IMR-90 (cell line): ENCODE results near the gene GLP2R. TPM values are rescaled to one million over a fixed set of nuclear protein-coding genes. Genes with fewer than 3 reads are reported as not detected.
A peak's percentile ranks its signal among the peaks of the same experiment; 100 is the strongest.

Experiments used
- ATAC-seq: fragments of 200-7000 bp; cut with Tn5 transposase; 2 replicates; pipeline ENCODE4 v1.9.1; 2020; ENCODE audit warnings: low read depth, mild to moderate bottlenecking, moderate library complexity
- Bru-seq: library from RNA; stranded (reverse); fragments of 400-500 nt; gene quantifications from one replicate; lab custom pipeline; 2021; lab: Mats Ljungman, UMichigan
- BruChase-seq, 2 experiments: library from RNA; stranded (reverse); fragments of 400-500 nt; gene quantifications; one replicate each; lab custom pipeline; 2021; lab: Mats Ljungman, UMichigan
- BruUV-seq: library from RNA; stranded (reverse); fragments of 400-500 nt; replicated peaks from 2 replicates; lab custom pipeline; 2021; lab: Mats Ljungman, UMichigan
- CTCF ChIA-PET: fragments of 300-600 bp; formaldehyde crosslinking; extraction: SDS; loops from one replicate; lab custom pipeline; 2021; ENCODE audit warnings: antibody characterized with exemption; lab: Yijun Ruan, JAX
- POLR2A ChIA-PET: fragments of 300-600 bp; sonication (Branson Sonifier 250); formaldehyde crosslinking; loops from one replicate; lab custom pipeline; 2022; ENCODE audit warnings: antibody characterized with exemption; ENCODE audit not compliant: unreplicated experiment; lab: Charles Lee
- DNase-seq: peaks from one replicate; pipeline ENCODE4 v3.0.0; 2013
- H2AFZ ChIP-seq: replicated peaks from 2 replicates; pipeline ENCODE3; 2013; ENCODE audit warnings: low read length, mild to moderate bottlenecking; ENCODE audit not compliant: poor library complexity
- H2AK5ac ChIP-seq: 2 replicates; pipeline ENCODE4 v1.6.1; 2013; ENCODE audit warnings: low read depth, low read length, inconsistent platforms
- H2AK9ac ChIP-seq: replicated peaks from 2 replicates; pipeline ENCODE3; 2013; ENCODE audit warnings: mild to moderate bottlenecking, low read depth, low read length, moderate library complexity; ENCODE audit not compliant: poor library complexity
- H2BK120ac ChIP-seq: 2 replicates; pipeline ENCODE4 v1.6.1; 2013; ENCODE audit warnings: low read depth, low read length, inconsistent platforms
- H2BK15ac ChIP-seq: 3 replicates; pipeline ENCODE4 v1.6.1; 2013; ENCODE audit warnings: low read depth, low read length, inconsistent platforms
- H2BK20ac ChIP-seq: 2 replicates; pipeline ENCODE4 v1.6.1; 2013; ENCODE audit warnings: low read depth, mild to moderate bottlenecking, inconsistent platforms, low read length, moderate library complexity
- H2BK5ac ChIP-seq: 2 replicates; pipeline ENCODE4 v1.6.1; 2013; ENCODE audit warnings: mild to moderate bottlenecking, low read depth, low read length, inconsistent platforms; ENCODE audit not compliant: poor library complexity, severe bottlenecking
- H3K14ac ChIP-seq: replicated peaks from 2 replicates; pipeline ENCODE4 v1.6.1; 2013; ENCODE audit warnings: low read depth, low read length, inconsistent platforms
- H3K18ac ChIP-seq: 2 replicates; pipeline ENCODE4 v1.6.1; 2013; ENCODE audit warnings: low read depth, low read length, control low read depth
- H3K23ac ChIP-seq: 2 replicates; pipeline ENCODE4 v1.6.1; 2013; ENCODE audit warnings: low read depth, low read length, inconsistent platforms
- H3K27ac ChIP-seq: 2 replicates; pipeline ENCODE4 v1.5.1; 2013; ENCODE audit warnings: mild to moderate bottlenecking, control low read depth, low read length; ENCODE audit not compliant: insufficient read depth
- H3K27me3 ChIP-seq: 2 replicates; pipeline ENCODE4 v1.6.1; 2013; ENCODE audit warnings: low read length; ENCODE audit not compliant: control insufficient read depth, insufficient read depth
- H3K36me3 ChIP-seq: 2 replicates; pipeline ENCODE4 v1.6.1; 2013; ENCODE audit warnings: low read length, mixed read lengths; ENCODE audit not compliant: control insufficient read depth, insufficient read depth
- H3K4ac ChIP-seq: 2 replicates; pipeline ENCODE4 v1.6.1; 2013; ENCODE audit warnings: low read depth, low read length, inconsistent platforms
- H3K4me1 ChIP-seq: 2 replicates; pipeline ENCODE4 v1.6.1; 2013; ENCODE audit warnings: low read length, mixed read lengths; ENCODE audit not compliant: control insufficient read depth, insufficient read depth
- H3K4me2 ChIP-seq: 2 replicates; pipeline ENCODE4 v1.6.1; 2013; ENCODE audit warnings: low read depth, mild to moderate bottlenecking, control low read depth, low read length, moderate library complexity
- H3K4me3 ChIP-seq: 2 replicates; pipeline ENCODE4 v1.5.1; 2013; ENCODE audit warnings: low read depth, mild to moderate bottlenecking, control low read depth, low read length, moderate library complexity; ENCODE audit not compliant: insufficient read depth
- H3K56ac ChIP-seq: 2 replicates; pipeline ENCODE4 v1.6.1; 2013; ENCODE audit warnings: low read length, inconsistent platforms; ENCODE audit not compliant: insufficient read depth; ENCODE audit errors: extremely low read depth
- H3K79me1 ChIP-seq, 2 experiments: 2 replicates each; pipeline ENCODE4 v1.6.1; 2013; ENCODE audit warnings: low read length in 2 of 2, inconsistent platforms in 1 of 2, low read depth in 1 of 2
- H3K9ac ChIP-seq: 2 replicates; pipeline ENCODE4 v1.6.1; 2013; ENCODE audit warnings: low read depth, low read length, control low read depth
- H3K9me1 ChIP-seq: 2 replicates; pipeline ENCODE4 v1.6.1; 2013; ENCODE audit warnings: low read length, inconsistent platforms; ENCODE audit not compliant: insufficient read depth
- H3K9me3 ChIP-seq: 2 replicates; pipeline ENCODE4 v1.6.1; 2013; ENCODE audit warnings: low read length; ENCODE audit not compliant: control insufficient read depth, insufficient read depth
- H4K20me1 ChIP-seq: 2 replicates; pipeline ENCODE4 v1.6.1; 2013; ENCODE audit warnings: low read length, inconsistent platforms; ENCODE audit not compliant: insufficient read depth
- H4K5ac ChIP-seq: 2 replicates; pipeline ENCODE4 v1.6.1; 2013; ENCODE audit warnings: mild to moderate bottlenecking, low read depth, low read length, control low read depth
- H4K8ac ChIP-seq, 2 experiments: 2 replicates each; pipeline ENCODE4 v1.6.1; 2013; ENCODE audit warnings: low read depth in 2 of 2, low read length in 2 of 2, control low read depth in 1 of 2, inconsistent platforms in 1 of 2
- H4K91ac ChIP-seq: 2 replicates; pipeline ENCODE4 v1.6.1; 2013; ENCODE audit warnings: low read depth, low read length, inconsistent platforms; ENCODE audit not compliant: insufficient read depth
- BHLHE40 ChIP-seq: fragments of 150-350 bp; IDR thresholded peaks from 2 replicates; pipeline ENCODE4 v1.6.1; 2016; ENCODE audit warnings: mild to moderate bottlenecking, low read depth, low read length
- CEBPB ChIP-seq: IDR thresholded peaks from 2 replicates; pipeline ENCODE4 v1.6.1; 2012; ENCODE audit warnings: low read depth, low read length, improper control_type of control experiment
- CHD1 ChIP-seq: IDR thresholded peaks from 2 replicates; pipeline ENCODE4 v1.6.1; 2012; ENCODE audit warnings: low read depth, low read length, improper control_type of control experiment
- FOS ChIP-seq: fragments of 150-350 bp; IDR thresholded peaks from 2 replicates; pipeline ENCODE4 v1.6.1; 2016; ENCODE audit warnings: low read depth, low read length
- MAZ ChIP-seq: IDR thresholded peaks from 2 replicates; pipeline ENCODE4 v1.6.1; 2012; ENCODE audit warnings: low read depth, mild to moderate bottlenecking, low read length, improper control_type of control experiment, moderate library complexity, borderline replicate concordance
- MXI1 ChIP-seq: IDR thresholded peaks from 2 replicates; pipeline ENCODE4 v1.6.1; 2012; ENCODE audit warnings: low read depth, mild to moderate bottlenecking, low read length, moderate library complexity, borderline replicate concordance
- NFE2L2 ChIP-seq: fragments of 150-350 bp; IDR thresholded peaks from 2 replicates; pipeline ENCODE4 v1.6.1; 2016; ENCODE audit warnings: low read depth, mild to moderate bottlenecking, low read length
- POLR2A ChIP-seq: IDR thresholded peaks from 2 replicates; pipeline ENCODE4 v1.6.1; 2012; ENCODE audit warnings: mild to moderate bottlenecking, low read depth, low read length
- RAD21 ChIP-seq: IDR thresholded peaks from 2 replicates; pipeline ENCODE4 v1.6.1; 2012; ENCODE audit warnings: low read length, improper control_type of control experiment
- RCOR1 ChIP-seq: IDR thresholded peaks from 2 replicates; pipeline ENCODE4 v1.6.1; 2012; ENCODE audit warnings: mild to moderate bottlenecking, low read length, improper control_type of control experiment; ENCODE audit not compliant: insufficient replicate concordance
- RFX5 ChIP-seq: IDR thresholded peaks from 2 replicates; pipeline ENCODE4 v1.8.0; 2012; ENCODE audit warnings: low read depth, mild to moderate bottlenecking, low read length, moderate library complexity
- SMC3 ChIP-seq: fragments of 150-350 bp; IDR thresholded peaks from 2 replicates; pipeline ENCODE4 v1.6.1; 2016; ENCODE audit warnings: low read depth, mild to moderate bottlenecking, antibody characterized with exemption, low read length, moderate library complexity
- WGBS, 2 experiments: methylation state at CpG; one replicate each; pipeline versions ENCODE4 v1.1.5 to v1.1.7; 2013; ENCODE audit warnings: missing lambda C conversion rate in 2 of 2; ENCODE audit not compliant: insufficient read length in 1 of 2; ENCODE audit errors: extremely low coverage in 2 of 2; 5-methylcytosine and 5-hydroxymethylcytosine counted together
- dilution Hi-C: fragments of 300-500 bp; cut with HindIII; formaldehyde crosslinking; loops from one replicate; pipeline ENCODE4 v1.14.3; 2018; ENCODE audit warnings: low sequenced_read_pairs; ENCODE audit not compliant: unreplicated experiment
- in situ Hi-C: fragments of 300-500 bp; cut with MboI; formaldehyde crosslinking; loops from 3 replicates; pipeline ENCODE4 v1.14.3; 2019; ENCODE audit warnings: low sequenced_read_pairs, inconsistent platforms, mixed read lengths
- intact Hi-C: fragments of 100-400 bp; cut with micrococcal nuclease; formaldehyde crosslinking; loops from 2 replicates; pipeline ENCODE4 v1.10.0; 2022
- long read RNA-seq: library from polyadenylated mRNA; unstranded; transcript quantifications from one replicate; pipeline ENCODE4 v2.0.0, GENCODE V29; 2021; ENCODE audit not compliant: unreplicated experiment
- polyA plus RNA-seq, 3 experiments: library from polyadenylated mRNA; depleted of rRNA; stranded (reverse); fragments of >200 nt; gene quantifications; 2 replicates each; pipeline ENCODE4 v1.2.3, GENCODE V29; 2012; ENCODE audit warnings: low replicate concordance in 1 of 3
- total RNA-seq: library from RNA; depleted of rRNA; stranded (reverse); fragments of >200 nt; gene quantifications from 2 replicates; pipeline ENCODE4 v1.2.3, GENCODE V29; 2012; rRNA removed
- TF ChIP-seq, protein P1 (sequence below): fragments of 150-350 bp; IDR thresholded peaks from 2 replicates; pipeline ENCODE4 v1.6.1; 2017; ENCODE audit warnings: mild to moderate bottlenecking, antibody characterized with exemption, low read length, low read depth
- TF ChIP-seq, protein P2 (sequence below): fragments of 150-350 bp; IDR thresholded peaks from 2 replicates; pipeline ENCODE4 v1.6.1; 2016; ENCODE audit warnings: low read depth, mild to moderate bottlenecking, low read length, moderate library complexity, borderline replicate concordance

Gene GLP2R, protein sequence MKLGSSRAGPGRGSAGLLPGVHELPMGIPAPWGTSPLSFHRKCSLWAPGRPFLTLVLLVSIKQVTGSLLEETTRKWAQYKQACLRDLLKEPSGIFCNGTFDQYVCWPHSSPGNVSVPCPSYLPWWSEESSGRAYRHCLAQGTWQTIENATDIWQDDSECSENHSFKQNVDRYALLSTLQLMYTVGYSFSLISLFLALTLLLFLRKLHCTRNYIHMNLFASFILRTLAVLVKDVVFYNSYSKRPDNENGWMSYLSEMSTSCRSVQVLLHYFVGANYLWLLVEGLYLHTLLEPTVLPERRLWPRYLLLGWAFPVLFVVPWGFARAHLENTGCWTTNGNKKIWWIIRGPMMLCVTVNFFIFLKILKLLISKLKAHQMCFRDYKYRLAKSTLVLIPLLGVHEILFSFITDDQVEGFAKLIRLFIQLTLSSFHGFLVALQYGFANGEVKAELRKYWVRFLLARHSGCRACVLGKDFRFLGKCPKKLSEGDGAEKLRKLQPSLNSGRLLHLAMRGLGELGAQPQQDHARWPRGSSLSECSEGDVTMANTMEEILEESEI
- under 0.01 TPM in 1 of 2 replicates, not detected in the other for total RNA-seq
- 0.07 and 0.09 TPM in 2 replicates for polyA plus RNA-seq (2012; rRNA removed)
- 0.02 TPM in 1 of 2 replicates, not detected in the other for polyA plus RNA-seq (2012; cell fraction: cytosol; rRNA removed)
- 0.06 TPM in 1 of 2 replicates, not detected in the other for polyA plus RNA-seq (2012; cell fraction: nucleus; rRNA removed; ENCODE audit: low replicate concordance)
- percentile 9 among the genes with signal in this experiment for Bru-seq, nascent RNA
- BruChase-seq, experiment 1, labeled RNA remaining after a 6-hour chase = percentile 10 among the genes with signal in this experiment
- percentile 11 among the genes with signal in this experiment for BruChase-seq, experiment 2, labeled RNA remaining after a 2-hour chase
- long read RNA-seq = 0 reads

DNA sequence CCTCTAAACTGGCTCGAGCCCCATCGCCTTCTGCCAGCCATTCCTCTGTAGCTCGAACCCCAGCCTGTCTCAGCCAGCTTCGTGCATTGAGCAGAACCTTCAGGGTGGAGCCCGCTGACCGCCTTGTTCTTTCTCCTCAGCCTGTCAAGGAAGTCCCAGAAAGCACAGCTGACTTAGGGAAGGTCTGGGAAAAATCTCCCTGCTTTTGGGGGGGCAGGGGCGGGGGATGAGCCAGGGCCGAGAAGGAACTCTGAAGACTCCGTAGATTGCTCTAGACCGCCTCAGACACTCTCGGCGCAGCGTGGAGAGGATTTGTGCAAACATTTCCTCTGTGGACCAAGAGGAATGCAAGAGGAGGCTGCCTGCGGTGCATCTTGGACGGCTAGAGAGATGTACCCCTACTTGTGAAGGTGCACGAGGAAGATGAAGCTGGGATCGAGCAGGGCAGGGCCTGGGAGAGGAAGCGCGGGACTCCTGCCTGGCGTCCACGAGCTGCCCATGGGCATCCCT is at the start of gene GLP2R:
GLP2R (plus strand) TSS at position 284 of the 510 bp plus-strand sequence; CDS start at position 424, 140 bp downstream.
- no peak within 1 kb of the TSS for H3K4ac ChIP-seq
- no peak within 1 kb of the TSS for H3K56ac ChIP-seq
- no peak within 1 kb of the TSS for H4K8ac ChIP-seq
- no peak within 1 kb of the TSS for H3K4me3 ChIP-seq
- no peaks in the 10 kb centered on the region for H4K20me1 ChIP-seq
- H4K91ac ChIP-seq = no peak within 1 kb of the TSS
- no peaks in the 10 kb centered on the region for H3K9me3 ChIP-seq
- H3K14ac ChIP-seq = no peak within 1 kb of the TSS
- in situ Hi-C loops = no loop called here
- ChIA-PET CTCF (no interaction called here), POLR2A (no interaction called here)
- H3K27me3 ChIP-seq = no peaks in the 10 kb centered on the region
- no peak within 1 kb of the TSS for H3K23ac ChIP-seq
- no TSS peak for BruUV-seq
- no peaks in the 10 kb centered on the region for H3K9me1 ChIP-seq
- H3K27ac ChIP-seq = no peak within 1 kb of the TSS
- intact Hi-C loops = no loop called here
- no peak within 1 kb of the TSS for H2AK5ac ChIP-seq
- H2AK9ac ChIP-seq = no peak within 1 kb of the TSS
- no peaks in the 10 kb centered on the region for H3K36me3 ChIP-seq
- H4K5ac ChIP-seq = no peak within 1 kb of the TSS
- no peak for ATAC-seq
- no peak within 1 kb of the TSS for H2BK120ac ChIP-seq
- H3K79me1 ChIP-seq = no peaks in the 10 kb centered on the region
- no peak within 1 kb of the TSS for H2BK5ac ChIP-seq
- H2BK20ac ChIP-seq = no peak within 1 kb of the TSS
- no peak for DNase-seq
- H2BK15ac ChIP-seq = no peak within 1 kb of the TSS
- WGBS, 2 experiments = 54% methylated on average over 9 of the region's 21 CpGs; no CpG with 5 or more reads in 1 of the 2 experiments
- H2AFZ ChIP-seq = peak within 1 kb of the TSS; percentile 14
- H3K4me2 ChIP-seq = no peak within 1 kb of the TSS
- TF ChIP-seq RFX5 = no peak
- TF ChIP-seq CEBPB = no peak
- TF ChIP-seq SMC3 = no peak
- TF ChIP-seq, protein P1, sequence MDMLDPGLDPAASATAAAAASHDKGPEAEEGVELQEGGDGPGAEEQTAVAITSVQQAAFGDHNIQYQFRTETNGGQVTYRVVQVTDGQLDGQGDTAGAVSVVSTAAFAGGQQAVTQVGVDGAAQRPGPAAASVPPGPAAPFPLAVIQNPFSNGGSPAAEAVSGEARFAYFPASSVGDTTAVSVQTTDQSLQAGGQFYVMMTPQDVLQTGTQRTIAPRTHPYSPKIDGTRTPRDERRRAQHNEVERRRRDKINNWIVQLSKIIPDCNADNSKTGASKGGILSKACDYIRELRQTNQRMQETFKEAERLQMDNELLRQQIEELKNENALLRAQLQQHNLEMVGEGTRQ = no peak
- TF ChIP-seq CHD1 = no peak
- no peak for TF ChIP-seq POLR2A
- TF ChIP-seq MAZ = no peak
- no peak for TF ChIP-seq FOS
- TF ChIP-seq BHLHE40 = no peak
- no peak for TF ChIP-seq NFE2L2
- no peak for TF ChIP-seq RAD21
- TF ChIP-seq, protein P2, sequence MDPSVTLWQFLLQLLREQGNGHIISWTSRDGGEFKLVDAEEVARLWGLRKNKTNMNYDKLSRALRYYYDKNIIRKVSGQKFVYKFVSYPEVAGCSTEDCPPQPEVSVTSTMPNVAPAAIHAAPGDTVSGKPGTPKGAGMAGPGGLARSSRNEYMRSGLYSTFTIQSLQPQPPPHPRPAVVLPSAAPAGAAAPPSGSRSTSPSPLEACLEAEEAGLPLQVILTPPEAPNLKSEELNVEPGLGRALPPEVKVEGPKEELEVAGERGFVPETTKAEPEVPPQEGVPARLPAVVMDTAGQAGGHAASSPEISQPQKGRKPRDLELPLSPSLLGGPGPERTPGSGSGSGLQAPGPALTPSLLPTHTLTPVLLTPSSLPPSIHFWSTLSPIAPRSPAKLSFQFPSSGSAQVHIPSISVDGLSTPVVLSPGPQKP = no peak
- TF ChIP-seq MXI1 = no peak
- no peak for TF ChIP-seq RCOR1
- dilution Hi-C loops = no loop called here
- no peak within 1 kb of the TSS for H3K9ac ChIP-seq
- H3K4me1 ChIP-seq = no peaks in the 10 kb centered on the region; the same call in 1 of the 2 replicates
- no peak within 1 kb of the TSS for H3K18ac ChIP-seq
